Stomach smooth muscle (tissue), 2 donors: ENCODE results near the gene WDR18.

Experiments
- H3K27ac ChIP-seq: one replicate; pipeline ENCODE4 v1.7.0; 2013; ENCODE audit warnings: mild to moderate bottlenecking, low read length, inconsistent platforms
- H3K27me3 ChIP-seq, 2 donors: one replicate each; pipeline ENCODE4 v1.7.0; 2013; ENCODE audit warnings: low read length in 2 of 2; ENCODE audit not compliant: insufficient read depth in 2 of 2, control insufficient read depth in 1 of 2
- H3K36me3 ChIP-seq, 2 donors: one replicate each; pipeline ENCODE4 v1.7.0; 2013; ENCODE audit warnings: low read length in 2 of 2; ENCODE audit not compliant: control insufficient read depth in 2 of 2, insufficient read depth in 2 of 2
- H3K4me1 ChIP-seq: one replicate; pipeline ENCODE4 v1.7.0; 2013; ENCODE audit warnings: low read length; ENCODE audit not compliant: control insufficient read depth, insufficient read depth
- H3K4me3 ChIP-seq, 2 donors: one replicate each; pipeline ENCODE4 v1.7.0; 2013; ENCODE audit warnings: low read length in 2 of 2
- H3K9ac ChIP-seq, 2 donors: one replicate each; pipeline ENCODE4 v1.7.0; 2013; ENCODE audit warnings: low read length in 2 of 2, mild to moderate bottlenecking in 1 of 2
- H3K9me3 ChIP-seq, 2 donors: one replicate each; pipeline ENCODE4 v1.7.0; 2013; ENCODE audit warnings: low read length in 2 of 2; ENCODE audit not compliant: control insufficient read depth in 2 of 2
- donor health status: healthy.
- donor health status: Pancreatic carcinoma.

WDR18 gene

DNA sequence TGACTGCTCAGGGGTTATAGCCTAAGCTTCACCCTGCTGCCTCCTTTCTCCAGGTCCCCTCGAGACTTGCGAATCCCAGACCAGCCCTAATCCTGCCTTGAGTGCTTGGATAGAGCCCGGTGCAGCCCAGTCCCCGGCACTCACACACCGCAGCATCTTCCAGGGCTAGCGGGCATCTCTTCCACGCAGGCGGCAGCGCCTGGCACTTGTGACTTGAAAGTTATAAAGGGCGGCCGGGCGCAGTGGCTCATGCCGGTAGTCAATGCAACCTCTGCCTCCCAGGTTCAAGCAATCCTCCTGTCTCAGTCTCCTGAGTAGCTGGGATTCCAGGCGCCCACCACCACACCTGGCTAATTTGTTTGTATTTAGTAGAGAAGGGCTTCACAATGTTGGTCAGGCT lies 1.9 kb downstream of the WDR18 start:
- Histone ChIP-seq H3K9ac (no peak overlapping the region), H3K4me1 (peaks cover 23% of the 10 kb centered on the region), H3K36me3 (peaks cover 7 to 17% of the 10 kb centered on the region in 2 donors), H3K4me3 (no peak overlapping the region), H3K27ac (no peak overlapping the region), H3K27me3 (no peaks in the 10 kb centered on the region), H3K9me3 (no peaks in the 10 kb centered on the region)

DNA sequence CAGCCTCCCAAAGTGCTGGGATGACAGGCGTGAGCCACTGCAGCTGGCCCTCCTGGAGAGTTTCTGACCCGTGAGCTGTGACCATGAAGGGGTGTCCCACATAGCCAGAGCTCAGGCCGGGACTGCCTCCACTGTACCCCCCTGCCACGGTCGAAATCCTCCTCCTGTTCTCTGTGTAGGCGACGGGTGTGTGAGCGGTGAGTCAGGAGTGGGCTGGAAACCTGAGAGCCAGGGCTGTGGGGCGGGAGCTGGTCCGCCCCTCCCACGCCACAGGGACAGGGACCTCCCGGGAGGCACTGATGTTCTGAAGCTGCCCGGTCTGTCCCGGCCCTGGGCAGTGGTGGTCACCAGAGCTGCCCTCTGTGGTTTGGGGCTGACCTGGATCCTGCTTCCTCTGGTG lies 3.9 kb downstream of the WDR18 start:
- Histone ChIP-seq H3K27ac (no peak overlapping the region), H3K9ac (no peak overlapping the region), H3K9me3 (no peaks in the 10 kb centered on the region), H3K27me3 (no peaks in the 10 kb centered on the region), H3K4me3 (no peak overlapping the region), H3K36me3 (peaks cover 7 to 17% of the 10 kb centered on the region in 2 donors), H3K4me1 (peaks cover 17% of the 10 kb centered on the region)

DNA sequence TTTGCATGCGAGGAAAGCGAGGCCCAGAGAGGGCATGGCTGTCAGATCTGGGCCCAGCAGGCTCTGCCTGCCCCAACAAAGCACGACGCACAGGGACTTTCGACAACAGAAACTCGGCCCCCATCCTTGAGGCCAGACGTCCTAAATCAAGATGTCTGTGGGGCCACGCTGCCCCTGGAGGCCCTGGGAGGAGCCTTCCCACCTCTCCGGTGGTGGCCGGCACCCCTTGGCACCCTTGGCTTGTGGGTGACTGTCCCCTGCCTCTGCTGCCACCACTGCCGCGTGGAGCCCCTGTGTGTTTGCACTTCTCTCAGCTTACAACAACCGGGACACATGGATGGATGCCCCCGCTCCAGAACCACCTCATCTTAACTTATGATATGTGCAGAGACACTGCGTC lies 4.4 kb downstream of the WDR18 start:
- Histone ChIP-seq H3K27me3 (no peaks in the 10 kb centered on the region), H3K36me3 (peaks cover 7 to 17% of the 10 kb centered on the region in 2 donors), H3K9ac (no peak overlapping the region), H3K4me3 (no peak overlapping the region), H3K27ac (no peak overlapping the region), H3K4me1 (peaks cover 15% of the 10 kb centered on the region), H3K9me3 (no peaks in the 10 kb centered on the region)

DNA sequence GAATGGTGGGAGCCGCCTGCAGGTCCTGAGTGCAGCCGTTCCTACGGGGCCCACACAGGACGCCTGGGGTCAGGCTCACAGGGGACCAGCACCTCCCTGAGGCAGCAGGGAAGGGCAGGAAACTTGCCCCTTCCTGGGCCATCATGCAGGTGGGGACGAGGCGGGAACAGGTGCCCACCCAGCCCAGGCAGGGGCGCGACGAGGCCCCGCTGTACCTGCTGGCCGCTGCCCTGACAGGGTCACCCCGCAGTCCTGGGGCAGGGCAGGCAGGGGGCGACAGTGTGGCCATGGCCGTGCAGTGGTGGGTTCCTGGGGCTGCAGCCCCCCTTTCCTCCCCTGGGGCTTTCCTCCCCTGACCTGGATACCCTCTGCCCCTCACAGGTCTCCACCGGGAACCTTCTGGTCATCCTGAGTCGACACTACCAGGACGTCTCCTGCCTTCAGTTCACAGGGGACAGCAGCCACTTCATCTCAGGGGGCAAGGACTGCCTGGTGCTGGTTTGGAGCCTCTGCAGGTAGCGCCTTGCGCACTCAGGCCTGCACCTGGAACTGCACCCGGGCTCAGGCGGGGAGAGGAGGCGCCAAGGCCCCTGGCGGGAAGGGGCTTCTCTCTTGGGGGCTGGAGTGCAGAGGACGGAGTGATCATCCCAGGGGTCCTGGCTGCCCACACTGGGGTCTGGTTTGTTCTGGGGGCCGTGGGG lies 5.4 kb downstream of the WDR18 start:
- Histone ChIP-seq H3K27ac (no peak overlapping the region), H3K9me3 (no peaks in the 10 kb centered on the region), H3K36me3 (peaks cover 7 to 17% of the 10 kb centered on the region in 2 donors), H3K4me1 (peaks cover 9% of the 10 kb centered on the region), H3K27me3 (no peaks in the 10 kb centered on the region), H3K9ac (no peak overlapping the region), H3K4me3 (no peak overlapping the region)

DNA sequence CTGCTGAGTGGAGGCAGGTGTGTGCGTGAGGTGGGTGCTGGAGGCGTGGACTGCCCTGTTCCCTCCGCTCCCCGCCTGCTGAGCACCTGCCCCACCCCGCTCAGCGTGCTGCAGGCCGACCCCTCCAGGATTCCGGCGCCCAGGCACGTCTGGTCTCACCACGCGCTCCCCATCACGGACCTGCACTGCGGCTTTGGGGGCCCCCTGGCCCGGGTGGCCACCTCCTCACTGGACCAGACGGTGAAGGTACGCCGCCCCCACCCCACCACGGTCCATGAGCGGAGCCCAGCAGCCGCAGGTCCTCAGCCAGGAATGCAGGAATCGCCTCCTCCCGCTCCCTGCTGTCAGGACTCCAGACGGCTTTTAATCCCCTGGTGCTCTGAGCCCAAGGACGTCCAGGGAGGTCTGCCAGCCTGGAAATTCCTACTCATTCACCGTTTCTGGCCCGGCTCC lies 6.0 kb downstream of the WDR18 start:
- Histone ChIP-seq H3K27me3 (peaks cover 2 to 3% of the 10 kb centered on the region in 2 donors), H3K4me1 (peaks cover 3% of the 10 kb centered on the region), H3K36me3 (peaks cover 7 to 17% of the 10 kb centered on the region in 2 donors), H3K27ac (no peak overlapping the region), H3K9ac (no peak overlapping the region), H3K9me3 (no peaks in the 10 kb centered on the region), H3K4me3 (no peak overlapping the region)

DNA sequence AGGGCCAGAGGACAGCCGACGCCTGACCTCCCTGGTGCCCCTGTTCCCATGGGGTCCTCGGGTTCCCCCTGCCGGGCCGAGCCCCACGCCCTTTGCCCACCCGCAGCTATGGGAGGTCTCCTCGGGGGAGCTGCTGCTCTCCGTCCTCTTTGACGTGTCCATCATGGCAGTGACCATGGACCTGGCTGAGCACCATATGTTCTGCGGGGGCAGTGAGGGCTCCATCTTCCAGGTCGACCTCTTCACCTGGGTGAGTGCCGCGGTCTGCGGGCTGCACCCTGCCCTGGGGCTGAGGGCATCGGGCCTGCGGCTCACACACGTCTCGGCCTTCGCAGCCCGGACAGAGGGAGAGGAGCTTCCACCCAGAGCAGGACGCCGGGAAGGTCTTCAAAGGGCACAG lies 6.6 kb downstream of the WDR18 start:
- H3K27me3 ChIP-seq, result peaks cover 8% of the 10 kb centered on the region in 2 donors
- no peaks in the 10 kb centered on the region for H3K9me3 ChIP-seq
- H3K27ac ChIP-seq, result no peak overlapping the region
- no peaks in the 10 kb centered on the region for H3K4me1 ChIP-seq
- no peak overlapping the region for H3K9ac ChIP-seq
- H3K36me3 ChIP-seq, result peaks cover 7 to 17% of the 10 kb centered on the region in 2 donors
- no peak overlapping the region for H3K4me3 ChIP-seq

DNA sequence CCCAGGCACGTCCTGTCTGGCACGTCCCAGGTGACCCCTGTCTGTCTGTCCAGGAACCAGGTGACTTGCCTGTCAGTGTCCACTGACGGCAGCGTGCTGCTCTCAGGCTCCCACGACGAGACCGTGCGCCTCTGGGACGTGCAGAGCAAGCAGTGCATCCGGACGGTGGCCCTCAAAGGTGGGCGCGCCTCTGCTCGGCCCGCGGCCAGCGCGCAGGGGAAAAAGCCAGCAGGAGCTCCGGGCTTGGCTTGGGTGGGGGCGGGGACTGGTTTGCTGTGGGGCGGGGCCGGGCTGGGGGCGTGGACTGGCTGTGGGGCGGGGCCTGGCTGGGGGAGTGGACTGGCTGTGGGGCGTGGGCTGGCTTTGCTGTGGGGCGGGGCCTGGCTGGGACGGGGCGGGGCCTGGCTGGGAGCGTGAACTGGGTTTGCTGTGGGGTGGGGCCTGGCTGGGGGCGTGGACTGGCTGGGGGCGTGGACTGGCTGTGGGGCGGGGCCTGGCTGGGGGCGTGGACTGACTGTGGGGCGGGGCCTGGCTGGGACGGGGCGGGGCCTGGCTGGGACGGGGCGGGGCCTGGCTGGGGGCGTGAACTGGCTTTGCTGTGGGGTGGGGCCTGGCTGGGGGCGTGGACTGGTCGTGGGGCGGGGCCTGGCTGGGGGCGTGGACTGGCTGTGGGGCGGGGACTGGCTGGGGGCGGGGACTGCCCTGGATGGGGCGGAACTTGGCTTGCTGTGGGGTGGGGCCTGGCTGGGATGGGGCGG lies 7.2 kb downstream of the WDR18 start:
- peaks cover 4% of the 10 kb centered on the region for H3K4me1 ChIP-seq
- H3K4me3 ChIP-seq, result no peak overlapping the region
- H3K9ac ChIP-seq, result no peak overlapping the region
- H3K36me3 ChIP-seq, result peaks cover 7 to 17% of the 10 kb centered on the region in 2 donors
- peaks cover 14% of the 10 kb centered on the region in 2 donors for H3K27me3 ChIP-seq
- H3K27ac ChIP-seq, result no peak overlapping the region
- no peaks in the 10 kb centered on the region for H3K9me3 ChIP-seq

DNA sequence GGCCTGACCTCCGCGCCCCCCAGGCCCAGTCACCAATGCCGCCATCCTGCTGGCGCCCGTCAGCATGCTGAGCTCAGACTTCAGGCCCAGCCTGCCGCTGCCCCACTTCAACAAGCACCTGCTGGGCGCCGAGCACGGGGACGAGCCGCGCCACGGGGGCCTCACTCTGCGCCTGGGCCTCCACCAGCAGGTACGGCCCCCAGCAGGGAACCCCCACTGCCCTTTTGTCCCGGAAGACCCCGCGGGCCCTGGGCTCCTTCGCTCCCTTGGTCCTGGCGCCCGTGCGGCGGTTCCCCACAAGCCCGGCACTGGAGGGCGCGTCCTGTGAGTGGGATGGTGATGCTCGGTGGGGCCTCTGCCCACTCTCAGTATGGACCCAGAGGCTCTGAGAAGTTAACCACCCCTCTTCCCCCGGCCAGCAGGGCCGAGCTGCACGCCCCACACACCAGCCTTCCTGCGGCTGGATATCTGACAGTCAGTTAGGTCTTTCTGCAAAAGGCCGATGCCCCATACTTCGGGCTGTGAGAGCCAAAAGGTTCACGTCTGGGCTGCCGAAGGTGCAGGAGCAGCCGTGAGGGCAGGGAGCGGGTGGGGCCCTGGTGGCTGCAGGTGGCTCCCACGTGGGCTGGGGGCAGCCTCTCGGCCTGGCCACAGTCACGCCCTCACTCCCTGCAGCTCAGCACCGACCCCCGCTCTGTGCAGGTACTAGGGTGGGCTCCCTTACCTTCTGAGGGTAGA lies 8.0 kb downstream of the WDR18 start:
- no peak overlapping the region for H3K27ac ChIP-seq
- peaks cover 7% of the 10 kb centered on the region for H3K4me1 ChIP-seq
- peaks cover 7 to 14% of the 10 kb centered on the region in 2 donors for H3K36me3 ChIP-seq
- H3K4me3 ChIP-seq, result no peak overlapping the region
- no peaks in the 10 kb centered on the region for H3K9me3 ChIP-seq
- no peak overlapping the region for H3K9ac ChIP-seq
- H3K27me3 ChIP-seq, result peaks cover 18 to 19% of the 10 kb centered on the region in 2 donors

DNA sequence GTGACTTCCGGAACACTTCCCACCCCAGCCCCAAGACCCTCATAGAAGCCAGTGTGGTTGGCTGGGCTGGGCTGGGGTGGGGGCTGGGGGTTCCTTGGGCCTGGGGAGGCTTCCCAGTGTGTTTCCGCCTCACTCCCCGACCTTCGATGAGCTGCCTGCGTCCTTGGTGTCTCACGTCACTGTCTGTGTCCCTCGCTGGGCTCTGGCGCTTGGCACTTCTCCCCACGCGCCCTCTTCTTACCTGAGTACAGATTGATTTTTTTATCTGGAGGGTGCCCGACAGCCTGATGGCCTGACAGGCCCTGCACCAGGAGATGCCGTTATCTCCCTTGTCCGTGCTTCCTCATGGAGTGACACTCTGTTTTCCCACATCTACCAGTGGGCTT lies 8.5 kb downstream of the WDR18 start:
- no peak overlapping the region for H3K9ac ChIP-seq
- H3K27me3 ChIP-seq, result peaks cover 23 to 24% of the 10 kb centered on the region in 2 donors
- H3K27ac ChIP-seq, result no peak overlapping the region
- H3K4me1 ChIP-seq, result peaks cover 7% of the 10 kb centered on the region
- peaks cover 7 to 11% of the 10 kb centered on the region in 2 donors for H3K36me3 ChIP-seq
- H3K9me3 ChIP-seq, result no peaks in the 10 kb centered on the region
- H3K4me3 ChIP-seq, result no peak overlapping the region

DNA sequence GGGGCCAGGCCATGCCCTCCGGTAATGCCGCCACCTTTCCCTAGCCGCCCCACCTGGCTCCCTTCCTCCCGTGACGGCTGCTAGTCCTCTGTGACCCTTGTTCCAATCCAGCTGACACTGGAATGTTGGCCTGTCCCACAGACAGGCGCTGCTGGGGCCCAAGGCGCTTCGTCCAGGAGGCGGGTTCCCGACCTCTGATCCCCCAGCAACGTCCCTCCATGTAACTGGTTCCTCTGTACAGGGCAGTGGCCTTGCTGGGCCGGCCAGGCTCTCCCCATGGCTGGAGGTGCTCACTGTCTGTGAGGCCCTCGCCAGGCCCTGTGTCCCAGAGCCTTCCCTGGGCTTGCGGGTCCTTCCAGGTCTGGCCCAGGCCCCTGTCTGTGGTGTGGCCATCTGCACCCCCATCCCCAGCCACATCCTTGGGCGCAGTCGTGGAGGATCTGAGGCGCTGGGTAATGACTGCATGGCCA lies 9.3 kb downstream of the WDR18 start:
- Histone ChIP-seq H3K27me3 (peaks cover 27 to 30% of the 10 kb centered on the region in 2 donors), H3K9ac (no peak overlapping the region), H3K27ac (no peak overlapping the region), H3K9me3 (no peaks in the 10 kb centered on the region), H3K4me3 (no peak overlapping the region), H3K4me1 (peaks cover 7% of the 10 kb centered on the region), H3K36me3 (peaks cover 7 to 11% of the 10 kb centered on the region in 2 donors)
